HepG2 (cell line): ENCODE measurements around the gene PIWIL4. TPM values are rescaled to one million over a fixed set of nuclear protein-coding genes. Genes with fewer than 3 reads are reported as not detected.

Experiments used
- AGO2 ChIP-seq: fragments of 200-400 bp; formaldehyde crosslinking; optimal IDR thresholded peaks from 2 replicates; pipeline ENCODE3; 2017; ENCODE audit warnings: mild to moderate bottlenecking, low read depth, low read length, moderate library complexity
- ASH2L ChIP-seq: fragments of 300-600, 200-600 bp; sonication (generic); IDR thresholded peaks from 2 replicates; pipeline ENCODE4 v1.7.0; 2017; ENCODE audit warnings: low read depth, mild to moderate bottlenecking, moderate library complexity, mixed read lengths, low read length; ENCODE audit not compliant: insufficient read length
- BRCA1 ChIP-seq: sonication (generic); formaldehyde crosslinking; IDR thresholded peaks from 2 replicates; pipeline ENCODE4 v1.4.0; 2020; ENCODE audit warnings: missing genetic modification reagents
- HMGA1 ChIP-seq: sonication (generic); formaldehyde crosslinking; conservative IDR thresholded peaks from 2 replicates; pipeline ENCODE4 v1.4.0; 2020; ENCODE audit warnings: missing genetic modification reagents
- KLF12 ChIP-seq: sonication (generic); formaldehyde crosslinking; IDR thresholded peaks from 2 replicates; pipeline ENCODE4 v1.4.0; 2020; ENCODE audit warnings: missing genetic modification reagents, borderline replicate concordance
- PHF20 ChIP-seq: sonication (generic); formaldehyde crosslinking; IDR thresholded peaks from 2 replicates; pipeline ENCODE4 v1.5.0; 2020; ENCODE audit warnings: mild to moderate bottlenecking, missing genetic modification reagents
- PITX1 ChIP-seq: sonication (generic); formaldehyde crosslinking; IDR thresholded peaks from 2 replicates; pipeline ENCODE4 v1.5.1; 2020; ENCODE audit warnings: mild to moderate bottlenecking, missing genetic modification reagents
- SMAD1 ChIP-seq: sonication (generic); formaldehyde crosslinking; IDR thresholded peaks from 2 replicates; pipeline ENCODE4 v1.4.0; 2020; ENCODE audit warnings: missing genetic modification reagents, low read depth, mild to moderate bottlenecking, borderline replicate concordance
- THAP11 ChIP-seq: IDR thresholded peaks from 2 replicates; pipeline ENCODE4 v1.6.1; 2016; ENCODE audit warnings: missing biosample characterization, missing genetic modification reagents
- ZFX ChIP-seq: sonication (generic); formaldehyde crosslinking; IDR thresholded peaks from 2 replicates; pipeline ENCODE4 v1.4.0; 2020; ENCODE audit warnings: mild to moderate bottlenecking, low read depth, missing genetic modification reagents, moderate library complexity
- ZFY ChIP-seq: sonication (generic); formaldehyde crosslinking; IDR thresholded peaks from 2 replicates; pipeline ENCODE4 v1.4.0; 2020; ENCODE audit warnings: missing genetic modification reagents
- ZNF10 ChIP-seq: sonication (generic); formaldehyde crosslinking; IDR thresholded peaks from 2 replicates; pipeline ENCODE4 v1.4.0; 2020; ENCODE audit warnings: mild to moderate bottlenecking, low read depth, missing genetic modification reagents, borderline replicate concordance
- ZNF605 ChIP-seq: sonication (generic); formaldehyde crosslinking; IDR thresholded peaks from 2 replicates; pipeline ENCODE4 v1.8.0; 2022; ENCODE audit warnings: mild to moderate bottlenecking, missing genetic modification reagents
- polyA plus RNA-seq, 8 experiments: library from polyadenylated mRNA; depleted of rRNA in 3 of 8; stranded (reverse) in 7 of 8; unstranded in 1 of 8; fragments of >200 nt; fragmentation: Illumina TruSeq in 4 of 8; extraction: Trizol in 4 of 8; gene quantifications; 2 replicates each; pipeline versions ENCODE4 v1.2.1 to v1.2.3, GENCODE V29; 2011 to 2016; ENCODE audit warnings: low read depth in 4 of 8, missing spikeins in 1 of 8, mixed read lengths in 1 of 8; ENCODE audit not compliant: insufficient read depth in 1 of 8
- total RNA-seq, 5 experiments: library from RNA; depleted of rRNA; stranded (reverse); fragments of >200 nt; fragmentation: Illumina TruSeq; extraction: Trizol; gene quantifications; 2 replicates each; pipeline ENCODE4 v1.2.3, GENCODE V29; 2016; ENCODE audit warnings: low read depth in 1 of 5
- TF ChIP-seq, protein P1 (sequence below): sonication (generic); formaldehyde crosslinking; conservative IDR thresholded peaks from 2 replicates; pipeline ENCODE4 v1.8.0; 2022; ENCODE audit warnings: mild to moderate bottlenecking, moderate library complexity, missing genetic modification reagents
- TF ChIP-seq, protein P2 (sequence below): IDR thresholded peaks from 2 replicates; pipeline ENCODE4 v1.6.1; 2016
- TF ChIP-seq, protein P3 (sequence below): IDR thresholded peaks from 2 replicates; pipeline ENCODE4 v1.6.1; 2016; ENCODE audit warnings: low read depth, borderline replicate concordance
- TF ChIP-seq, protein P4 (sequence below): sonication (generic); formaldehyde crosslinking; IDR thresholded peaks from 2 replicates; pipeline ENCODE4 v1.4.0; 2020; ENCODE audit warnings: missing genetic modification reagents
- TF ChIP-seq, protein P5 (sequence below): sonication (generic); formaldehyde crosslinking; IDR thresholded peaks from 2 replicates; pipeline ENCODE4 v1.9.0; 2021; ENCODE audit warnings: missing genetic modification reagents, mild to moderate bottlenecking, borderline replicate concordance
- TF ChIP-seq, protein P6 (sequence below): sonication (generic); formaldehyde crosslinking; IDR thresholded peaks from 2 replicates; pipeline ENCODE4 v1.4.0; 2020; ENCODE audit warnings: missing genetic modification reagents

Gene PIWIL4
- total and polyA plus RNA-seq, 2 of the 13 experiments (the other 11 are each of a cell fraction or from before 2014, with no cell fraction given) = 0.08 TPM; not detected in 1

DNA sequence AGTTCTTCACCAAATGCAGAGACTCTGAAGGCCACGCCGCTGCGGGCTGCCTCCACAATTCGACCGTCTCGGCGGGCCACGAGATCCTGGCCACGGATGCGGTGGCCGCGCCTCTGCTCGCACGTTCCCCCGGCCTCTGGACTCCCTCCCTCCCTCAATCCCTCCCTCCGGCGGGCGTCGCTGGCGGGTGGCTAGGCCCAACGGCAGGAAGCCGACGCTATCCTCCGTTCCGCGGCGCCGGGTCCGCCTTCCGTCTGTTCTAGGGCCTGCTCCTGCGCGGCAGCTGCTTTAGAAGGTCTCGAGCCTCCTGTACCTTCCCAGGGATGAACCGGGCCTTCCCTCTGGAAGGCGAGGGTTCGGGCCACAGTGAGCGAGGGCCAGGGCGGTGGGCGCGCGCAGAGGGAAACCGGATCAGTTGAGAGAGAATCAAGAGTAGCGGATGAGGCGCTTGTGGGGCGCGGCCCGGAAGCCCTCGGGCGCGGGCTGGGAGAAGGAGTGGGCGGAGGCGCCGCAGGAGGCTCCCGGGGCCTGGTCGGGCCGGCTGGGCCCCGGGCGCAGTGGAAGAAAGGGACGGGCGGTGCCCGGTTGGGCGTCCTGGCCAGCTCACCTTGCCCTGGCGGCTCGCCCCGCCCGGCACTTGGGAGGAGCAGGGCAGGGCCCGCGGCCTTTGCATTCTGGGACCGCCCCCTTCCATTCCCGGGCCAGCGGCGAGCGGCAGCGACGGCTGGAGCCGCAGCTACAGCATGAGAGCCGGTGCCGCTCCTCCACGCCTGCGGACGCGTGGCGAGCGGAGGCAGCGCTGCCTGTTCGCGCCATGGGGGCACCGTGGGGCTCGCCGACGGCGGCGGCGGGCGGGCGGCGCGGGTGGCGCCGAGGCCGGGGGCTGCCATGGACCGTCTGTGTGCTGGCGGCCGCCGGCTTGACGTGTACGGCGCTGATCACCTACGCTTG, 23.2 kb upstream of the PIWIL4 start, which contains the start of gene FUT4 (continued):
- TF ChIP-seq PHF20 (CRISPR knock-in tag) (peak; percentile 44; the same call in 1 of the 2 replicates), THAP11 (peak; percentile 28; the same call in 1 of the 2 replicates), ZNF10 (CRISPR knock-in tag) (no peak), BRCA1 (CRISPR knock-in tag) (no peak), KLF12 (CRISPR knock-in tag) (peak; percentile 70; the same call in 1 of the 2 replicates), PITX1 (CRISPR knock-in tag) (peak; percentile 33; the same call in 1 of the 2 replicates), SMAD1 (CRISPR knock-in tag) (no peak), ZNF605 (CRISPR knock-in tag) (peak; percentile 69; the same call in 1 of the 2 replicates), ZFY (CRISPR knock-in tag) (peak; percentile 95), ZFX (CRISPR knock-in tag) (peak; percentile 97), AGO2 (peak; percentile 41), HMGA1 (CRISPR knock-in tag) (no peak), ASH2L (peak; percentile 19)
- TF ChIP-seq, protein P1, sequence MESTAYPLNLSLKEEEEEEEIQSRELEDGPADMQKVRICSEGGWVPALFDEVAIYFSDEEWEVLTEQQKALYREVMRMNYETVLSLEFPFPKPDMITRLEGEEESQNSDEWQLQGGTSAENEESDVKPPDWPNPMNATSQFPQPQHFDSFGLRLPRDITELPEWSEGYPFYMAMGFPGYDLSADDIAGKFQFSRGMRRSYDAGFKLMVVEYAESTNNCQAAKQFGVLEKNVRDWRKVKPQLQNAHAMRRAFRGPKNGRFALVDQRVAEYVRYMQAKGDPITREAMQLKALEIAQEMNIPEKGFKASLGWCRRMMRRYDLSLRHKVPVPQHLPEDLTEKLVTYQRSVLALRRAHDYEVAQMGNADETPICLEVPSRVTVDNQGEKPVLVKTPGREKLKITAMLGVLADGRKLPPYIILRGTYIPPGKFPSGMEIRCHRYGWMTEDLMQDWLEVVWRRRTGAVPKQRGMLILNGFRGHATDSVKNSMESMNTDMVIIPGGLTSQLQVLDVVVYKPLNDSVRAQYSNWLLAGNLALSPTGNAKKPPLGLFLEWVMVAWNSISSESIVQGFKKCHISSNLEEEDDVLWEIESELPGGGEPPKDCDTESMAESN (CRISPR knock-in tag) = peak; percentile 55; the same call in 1 of the 2 replicates
- TF ChIP-seq, protein P2, sequence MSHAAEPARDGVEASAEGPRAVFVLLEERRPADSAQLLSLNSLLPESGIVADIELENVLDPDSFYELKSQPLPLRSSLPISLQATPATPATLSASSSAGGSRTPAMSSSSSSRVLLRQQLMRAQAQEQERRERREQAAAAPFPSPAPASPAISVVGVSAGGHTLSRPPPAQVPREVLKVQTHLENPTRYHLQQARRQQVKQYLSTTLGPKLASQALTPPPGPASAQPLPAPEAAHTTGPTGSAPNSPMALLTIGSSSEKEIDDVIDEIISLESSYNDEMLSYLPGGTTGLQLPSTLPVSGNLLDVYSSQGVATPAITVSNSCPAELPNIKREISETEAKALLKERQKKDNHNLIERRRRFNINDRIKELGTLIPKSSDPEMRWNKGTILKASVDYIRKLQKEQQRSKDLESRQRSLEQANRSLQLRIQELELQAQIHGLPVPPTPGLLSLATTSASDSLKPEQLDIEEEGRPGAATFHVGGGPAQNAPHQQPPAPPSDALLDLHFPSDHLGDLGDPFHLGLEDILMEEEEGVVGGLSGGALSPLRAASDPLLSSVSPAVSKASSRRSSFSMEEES (CRISPR knock-in tag) = 0 out of 2 replicates have a peak, but pooled peaks have one; percentile 7
- TF ChIP-seq, protein P3, sequence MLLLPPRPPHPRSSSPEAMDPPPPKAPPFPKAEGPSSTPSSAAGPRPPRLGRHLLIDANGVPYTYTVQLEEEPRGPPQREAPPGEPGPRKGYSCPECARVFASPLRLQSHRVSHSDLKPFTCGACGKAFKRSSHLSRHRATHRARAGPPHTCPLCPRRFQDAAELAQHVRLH (CRISPR knock-in tag) = 0 out of 2 replicates have a peak, but pooled peaks have one; percentile 31
- TF ChIP-seq, protein P4, sequence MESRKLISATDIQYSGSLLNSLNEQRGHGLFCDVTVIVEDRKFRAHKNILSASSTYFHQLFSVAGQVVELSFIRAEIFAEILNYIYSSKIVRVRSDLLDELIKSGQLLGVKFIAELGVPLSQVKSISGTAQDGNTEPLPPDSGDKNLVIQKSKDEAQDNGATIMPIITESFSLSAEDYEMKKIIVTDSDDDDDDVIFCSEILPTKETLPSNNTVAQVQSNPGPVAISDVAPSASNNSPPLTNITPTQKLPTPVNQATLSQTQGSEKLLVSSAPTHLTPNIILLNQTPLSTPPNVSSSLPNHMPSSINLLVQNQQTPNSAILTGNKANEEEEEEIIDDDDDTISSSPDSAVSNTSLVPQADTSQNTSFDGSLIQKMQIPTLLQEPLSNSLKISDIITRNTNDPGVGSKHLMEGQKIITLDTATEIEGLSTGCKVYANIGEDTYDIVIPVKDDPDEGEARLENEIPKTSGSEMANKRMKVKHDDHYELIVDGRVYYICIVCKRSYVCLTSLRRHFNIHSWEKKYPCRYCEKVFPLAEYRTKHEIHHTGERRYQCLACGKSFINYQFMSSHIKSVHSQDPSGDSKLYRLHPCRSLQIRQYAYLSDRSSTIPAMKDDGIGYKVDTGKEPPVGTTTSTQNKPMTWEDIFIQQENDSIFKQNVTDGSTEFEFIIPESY (CRISPR knock-in tag) = 0 out of 2 replicates have a peak, but pooled peaks have one; percentile 18
- TF ChIP-seq, protein P5, sequence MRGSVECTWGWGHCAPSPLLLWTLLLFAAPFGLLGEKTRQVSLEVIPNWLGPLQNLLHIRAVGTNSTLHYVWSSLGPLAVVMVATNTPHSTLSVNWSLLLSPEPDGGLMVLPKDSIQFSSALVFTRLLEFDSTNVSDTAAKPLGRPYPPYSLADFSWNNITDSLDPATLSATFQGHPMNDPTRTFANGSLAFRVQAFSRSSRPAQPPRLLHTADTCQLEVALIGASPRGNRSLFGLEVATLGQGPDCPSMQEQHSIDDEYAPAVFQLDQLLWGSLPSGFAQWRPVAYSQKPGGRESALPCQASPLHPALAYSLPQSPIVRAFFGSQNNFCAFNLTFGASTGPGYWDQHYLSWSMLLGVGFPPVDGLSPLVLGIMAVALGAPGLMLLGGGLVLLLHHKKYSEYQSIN = no peak
- TF ChIP-seq, protein P6, sequence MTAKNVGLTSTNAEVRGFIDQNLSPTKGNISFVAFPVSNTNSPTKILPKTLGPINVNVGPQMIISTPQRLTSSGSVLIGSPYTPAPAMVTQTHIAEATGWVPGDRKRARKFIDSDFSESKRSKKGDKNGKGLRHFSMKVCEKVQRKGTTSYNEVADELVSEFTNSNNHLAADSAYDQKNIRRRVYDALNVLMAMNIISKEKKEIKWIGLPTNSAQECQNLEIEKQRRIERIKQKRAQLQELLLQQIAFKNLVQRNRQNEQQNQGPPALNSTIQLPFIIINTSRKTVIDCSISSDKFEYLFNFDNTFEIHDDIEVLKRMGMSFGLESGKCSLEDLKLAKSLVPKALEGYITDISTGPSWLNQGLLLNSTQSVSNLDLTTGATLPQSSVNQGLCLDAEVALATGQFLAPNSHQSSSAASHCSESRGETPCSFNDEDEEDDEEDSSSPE (CRISPR knock-in tag) = peak; percentile 48
